Erythroblast (primary cell): Measurements from ENCODE around the gene GALNT18.

Experiments used
- GATA1 ChIP-seq: IDR thresholded peaks from 2 replicates; pipeline ENCODE4 v1.6.1; 2011; ENCODE audit warnings: low read depth, mild to moderate bottlenecking, control low read depth, low read length, moderate library complexity
- POLR2A ChIP-seq: IDR thresholded peaks from 2 replicates; pipeline ENCODE4 v1.6.1; 2011; ENCODE audit warnings: mild to moderate bottlenecking, low read length

DNA sequence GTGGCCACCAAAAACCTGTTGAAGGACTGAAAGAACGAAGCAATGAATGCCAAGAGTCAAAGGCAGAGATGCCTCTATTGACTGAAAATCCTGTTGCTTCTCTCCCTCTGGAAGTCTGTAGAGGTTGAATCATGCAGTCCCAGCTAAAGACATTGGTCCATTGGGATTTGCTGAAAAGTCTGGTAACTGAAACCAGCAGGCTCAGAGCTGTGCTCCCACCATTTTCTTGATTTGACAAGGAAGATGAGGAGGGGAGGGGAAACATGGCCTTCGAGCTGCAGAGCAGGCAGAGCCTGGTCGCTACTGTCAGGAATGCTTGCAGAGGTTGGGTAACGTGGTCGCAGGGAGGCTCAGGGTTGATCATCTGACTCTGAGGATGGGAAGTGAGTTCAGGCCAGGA is 196.0 kb downstream of the GALNT18 start:
- TF ChIP-seq POLR2A (no peak), GATA1 (no peak)
